Measurements from ENCODE around the gene ARPC5. TPM values are rescaled to one million over a fixed set of nuclear protein-coding genes. Genes with fewer than 3 reads are reported as not detected.

The ARPC5 gene
- polyA plus RNA-seq, 2 of the 4 experiments (the other 2 are of a cell fraction), result 189 to 198 TPM

- TF ChIP-seq FOXS1 (CRISPR knock-in tag; IDR thresholded peaks at IDR 0.05) (no peak), RFX5 (IDR thresholded peaks at IDR 0.05) (no peak), BCL3 (IDR thresholded peaks at IDR 0.05) (no peak), HDAC2 (IDR thresholded peaks at IDR 0.05) (no peak), REST (IDR thresholded peaks at IDR 0.05) (no peak), JUN (IDR thresholded peaks at IDR 0.05) (no peak), ZFP36 (IDR thresholded peaks at IDR 0.05; ENCODE audit: borderline replicate concordance, partially characterized antibody) (no peak), FOSB (CRISPR knock-in tag; IDR thresholded peaks at IDR 0.05) (no peak), CBX8 (IDR thresholded peaks at IDR 0.05) (no peak)
- TF ChIP-seq, protein P1, sequence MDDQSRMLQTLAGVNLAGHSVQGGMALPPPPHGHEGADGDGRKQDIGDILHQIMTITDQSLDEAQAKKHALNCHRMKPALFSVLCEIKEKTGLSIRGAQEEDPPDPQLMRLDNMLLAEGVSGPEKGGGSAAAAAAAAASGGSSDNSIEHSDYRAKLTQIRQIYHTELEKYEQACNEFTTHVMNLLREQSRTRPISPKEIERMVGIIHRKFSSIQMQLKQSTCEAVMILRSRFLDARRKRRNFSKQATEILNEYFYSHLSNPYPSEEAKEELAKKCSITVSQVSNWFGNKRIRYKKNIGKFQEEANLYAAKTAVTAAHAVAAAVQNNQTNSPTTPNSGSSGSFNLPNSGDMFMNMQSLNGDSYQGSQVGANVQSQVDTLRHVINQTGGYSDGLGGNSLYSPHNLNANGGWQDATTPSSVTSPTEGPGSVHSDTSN (IDR thresholded peaks at IDR 0.05), result no peak
These were observed 48.7 kb downstream of the ARPC5 start (continued) for GRCh38 chr1:183586926-183587325.

- Histone ChIP-seq H3K9me3 (no peaks in the 10 kb centered on the region), H3K4me3 (no peak overlapping the region), H3K4me1 (peaks cover 7% of the 10 kb centered on the region; the same call in 2 of the 3 replicates), H3K4me2 (no peak overlapping the region), H3K27ac (no peak overlapping the region)
- no peak for DNase-seq (ENCODE audit: low read depth in 1 of 2, low spot score in 1 of 2)
- WGBS (ENCODE audit: missing lambda C conversion rate), result 90% methylated on average over 1 of the region's 1 CpG
- no peak for TF ChIP-seq HOXB5 (CRISPR knock-in tag; IDR thresholded peaks at IDR 0.05)
- TF ChIP-seq NR3C1 (IDR thresholded peaks at IDR 0.05), result no peak
- no peak for TF ChIP-seq USF2 (IDR thresholded peaks at IDR 0.05)
- no peak for TF ChIP-seq RFX5 (IDR thresholded peaks at IDR 0.05)
- TF ChIP-seq CBX2 (IDR thresholded peaks at IDR 0.05; ENCODE audit: borderline replicate concordance, low read depth), result no peak
- TF ChIP-seq MYC (IDR thresholded peaks at IDR 0.05; ENCODE audit: borderline replicate concordance, low read length), result no peak
- TF ChIP-seq ESRRA (IDR thresholded peaks at IDR 0.05; ENCODE audit: borderline replicate concordance, low read length), result no peak
- no peak for TF ChIP-seq CTCF (IDR thresholded peaks at IDR 0.05)
- TF ChIP-seq HOXB13 (CRISPR knock-in tag; IDR thresholded peaks at IDR 0.05; ENCODE audit: low read depth), result no peak
- no peak for TF ChIP-seq EP300 (IDR thresholded peaks at IDR 0.05)
- no peak for TF ChIP-seq POLR2AphosphoS2 (conservative IDR thresholded peaks at IDR 0.05; ENCODE audit: low read length)
- TF ChIP-seq HOXA7 (CRISPR knock-in tag; IDR thresholded peaks at IDR 0.05), result no peak
- TF ChIP-seq EHMT2 (IDR thresholded peaks at IDR 0.05; ENCODE audit: low read depth), result no peak
- TF ChIP-seq SMC3 (IDR thresholded peaks at IDR 0.05), result no peak
- POLR2A ChIA-PET, result no interaction called here
- FAIRE-seq, result no peak
- no peak for ATAC-seq
- CTCF ChIA-PET, result interaction anchor here (1.2 kb wide), 1 partner anchor 12 kb away, joined by 3 read pairs; no protein-coding TSS in a partner anchor
These were observed 49.1 kb downstream of the ARPC5 start for GRCh38 chr1:183586455-183586854.

All from A549 (cell line).